Adrenal gland (tissue), 5 donors: ENCODE data around the gene FAR2.

Source experiments
- CTCF ChIP-seq, 6 experiments: fragments of 450-650 bp in 4 of 6; fragments of 200-600 bp in 2 of 6; sonication (generic) in 1 of 6; IDR thresholded peaks; 1 replicate in 5 of 6; 2 replicates in 1 of 6; pipeline versions ENCODE4 v1.5.1 to v1.8.0; 2016 to 2021; ENCODE audit warnings: antibody characterized with exemption in 6 of 6, mild to moderate bottlenecking in 2 of 6, moderate library complexity in 1 of 6
- POLR2A ChIP-seq, 2 donors: fragments of 450-650 bp; IDR thresholded peaks; one replicate each; pipeline ENCODE4 v1.6.1; 2017; ENCODE audit warnings: antibody characterized with exemption in 2 of 2, mild to moderate bottlenecking in 2 of 2, moderate library complexity in 1 of 2
- donor health status: DM: no; HTN: no; CAD: no.

GRCh38 chr12:29239336-29239735 is 90.3 kb downstream of the FAR2 start:
- no peak for TF ChIP-seq POLR2A (IDR thresholded peaks at IDR 0.05)
- TF ChIP-seq CTCF (IDR thresholded peaks at IDR 0.05), result no peak
